ENCODE results near the gene HOXA3.

DNA sequence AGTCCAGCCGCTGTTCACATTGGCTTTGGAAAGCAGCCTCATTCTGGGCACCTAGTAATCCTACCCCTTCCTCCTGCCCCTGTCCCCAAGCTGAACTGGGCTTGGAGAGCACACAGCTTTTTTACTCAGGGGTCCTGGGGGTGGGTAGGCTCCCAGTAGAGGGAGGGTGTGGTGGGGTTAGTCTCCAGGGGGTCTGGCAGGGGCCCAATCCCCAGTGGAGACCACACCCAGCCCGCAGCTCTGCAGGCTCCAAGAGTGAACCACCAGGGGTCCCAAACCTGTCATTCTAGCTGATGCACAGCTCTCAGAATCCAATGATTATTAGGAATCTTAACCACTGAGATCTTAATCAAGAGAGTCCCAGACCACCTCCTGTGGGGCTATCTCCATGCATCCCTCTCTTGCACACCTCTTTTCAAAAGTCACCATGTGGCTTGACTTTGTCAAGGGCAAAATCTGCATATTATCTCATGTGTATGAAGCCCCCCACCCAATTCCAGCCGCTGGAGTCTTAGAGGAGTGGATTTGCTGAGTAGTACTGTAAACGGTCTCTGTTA is 30.0 kb upstream of the HOXA3 start:
- TF ChIP-seq, protein P1, sequence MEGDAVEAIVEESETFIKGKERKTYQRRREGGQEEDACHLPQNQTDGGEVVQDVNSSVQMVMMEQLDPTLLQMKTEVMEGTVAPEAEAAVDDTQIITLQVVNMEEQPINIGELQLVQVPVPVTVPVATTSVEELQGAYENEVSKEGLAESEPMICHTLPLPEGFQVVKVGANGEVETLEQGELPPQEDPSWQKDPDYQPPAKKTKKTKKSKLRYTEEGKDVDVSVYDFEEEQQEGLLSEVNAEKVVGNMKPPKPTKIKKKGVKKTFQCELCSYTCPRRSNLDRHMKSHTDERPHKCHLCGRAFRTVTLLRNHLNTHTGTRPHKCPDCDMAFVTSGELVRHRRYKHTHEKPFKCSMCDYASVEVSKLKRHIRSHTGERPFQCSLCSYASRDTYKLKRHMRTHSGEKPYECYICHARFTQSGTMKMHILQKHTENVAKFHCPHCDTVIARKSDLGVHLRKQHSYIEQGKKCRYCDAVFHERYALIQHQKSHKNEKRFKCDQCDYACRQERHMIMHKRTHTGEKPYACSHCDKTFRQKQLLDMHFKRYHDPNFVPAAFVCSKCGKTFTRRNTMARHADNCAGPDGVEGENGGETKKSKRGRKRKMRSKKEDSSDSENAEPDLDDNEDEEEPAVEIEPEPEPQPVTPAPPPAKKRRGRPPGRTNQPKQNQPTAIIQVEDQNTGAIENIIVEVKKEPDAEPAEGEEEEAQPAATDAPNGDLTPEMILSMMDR (IDR thresholded peaks at IDR 0.05 in 8 of 11, conservative IDR thresholded peaks at IDR 0.05 in 3 of 11), result no peak
- no peak for TF ChIP-seq POLR2AphosphoS5 (IDR thresholded peaks at IDR 0.05)

Data from spleen (tissue), 7 donors.